T-helper 9 cell (primary cell): ENCODE measurements around the gene ANAPC5.
"Not testable (repeated sequence)": the region's sequence is repeated elsewhere in the genome, so short reads cannot be mapped to it uniquely, and the experiment has no call there.

Experiments used
- DNase-seq: peaks from one replicate; pipeline ENCODE4 v3.0.0-alpha.2; 2020

Gene ANAPC5

GRCh38 chr12:121365416-121366062, 13.3 kb upstream of the ANAPC5 start:
- no peak for DNase-seq

GRCh38 chr12:121364683-121365121, 12.5 kb upstream of the ANAPC5 start:
- no peak for DNase-seq

- DNase-seq, result no peak
These were observed 5.9 kb upstream of the ANAPC5 start for GRCh38 chr12:121358073-121358472.

GRCh38 chr12:121357331-121357730, 5.1 kb upstream of the ANAPC5 start:
- no peak for DNase-seq

GRCh38 chr12:121356657-121357056, 4.4 kb upstream of the ANAPC5 start:
- DNase-seq, result no peak

- DNase-seq, result no peak
These were observed 3.6 kb upstream of the ANAPC5 start for GRCh38 chr12:121355818-121356217.

- DNase-seq, result no peak
These were observed 439 bp upstream of the ANAPC5 start for GRCh38 chr12:121352682-121353018.

- DNase-seq, result no peak
These were observed 5.5 kb downstream of the ANAPC5 start for GRCh38 chr12:121346747-121347146.

- no peak for DNase-seq
These were observed 6.9 kb downstream of the ANAPC5 start for GRCh38 chr12:121345151-121345815.

GRCh38 chr12:121344506-121344905, 7.7 kb downstream of the ANAPC5 start:
- no peak for DNase-seq

GRCh38 chr12:121337416-121337815, 14.8 kb downstream of the ANAPC5 start:
- no peak for DNase-seq

- no peak for DNase-seq
These were observed 17.5 kb downstream of the ANAPC5 start for GRCh38 chr12:121334513-121335343.

GRCh38 chr12:121333747-121334146, 18.5 kb downstream of the ANAPC5 start:
- DNase-seq, result no peak

- DNase-seq, result no peak
These were observed 21.0 kb downstream of the ANAPC5 start for GRCh38 chr12:121331248-121331647.

GRCh38 chr12:121330692-121331091, 21.5 kb downstream of the ANAPC5 start:
- no peak for DNase-seq

- DNase-seq, result no peak
These were observed 22.0 kb downstream of the ANAPC5 start for GRCh38 chr12:121330195-121330594.

- DNase-seq, result no peak
These were observed 23.6 kb downstream of the ANAPC5 start for GRCh38 chr12:121328620-121329019.

- no peak for DNase-seq
These were observed 25.1 kb downstream of the ANAPC5 start for GRCh38 chr12:121326996-121327674.

GRCh38 chr12:121325922-121326396, 26.3 kb downstream of the ANAPC5 start:
- no peak for DNase-seq

GRCh38 chr12:121323908-121324307, 28.3 kb downstream of the ANAPC5 start:
- no peak for DNase-seq

- DNase-seq, result no peak
These were observed 34.1 kb downstream of the ANAPC5 start for GRCh38 chr12:121318121-121318520.

GRCh38 chr12:121314431-121314830, 37.8 kb downstream of the ANAPC5 start:
- no peak for DNase-seq

- DNase-seq, result not testable (repeated sequence)
These were observed 42.0 kb downstream of the ANAPC5 start for GRCh38 chr12:121310231-121310630.
